ENCODE data around the gene FAM229A. TPM values are rescaled to one million over a fixed set of nuclear protein-coding genes. Genes with fewer than 3 reads are reported as not detected.
A peak's percentile ranks its signal among the peaks of the same experiment; 100 is the strongest.
"Not testable (repeated sequence)": the region's sequence is repeated elsewhere in the genome, so short reads cannot be mapped to it uniquely, and the experiment has no call there.

FAM229A gene, protein sequence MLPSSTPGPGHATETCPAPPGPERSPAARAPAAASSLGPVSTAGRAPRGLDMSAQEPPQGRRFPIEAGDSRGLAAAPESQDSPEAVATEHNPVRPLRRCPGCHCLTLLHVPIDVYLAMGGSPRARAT
- polyA plus RNA-seq: under 1 TPM in 2 of 3 donors, not detected in 1; 0.09 to 0.17 TPM

- H3K36me3 Mint-ChIP-seq: peaks cover 8 to 28% (median 13%) of the 10 kb centered on the region in 3 donors
- H3K9me3 Mint-ChIP-seq: no peaks in the 10 kb centered on the region
- no peak for DNase-seq
- peaks cover 1 to 7% (median 5%) of the 10 kb centered on the region in 3 donors for H3K27me3 Mint-ChIP-seq (ENCODE audit: low read depth in 3 of 3)
- H3K4me1 Mint-ChIP-seq: peaks cover 23 to 26% of the 10 kb centered on the region in 2 donors
- peak within 1 kb of the TSS in 2 of 6 donors; percentile 7 to 11 for H3K27ac Mint-ChIP-seq
- H3K4me3 Mint-ChIP-seq: peak within 1 kb of the TSS; percentile 26 to 58 (median 36)
Observed at GRCh38 chr1:32362474-32363313, at the start of gene FAM229A, which contains the start of gene TSSK3. Gene FAM229A (minus strand): TSS chr1:32362485. CDS start chr1:32362091, 394 bp downstream. Gene TSSK3 (plus strand): TSS chr1:32362539. CDS start chr1:32362702, 163 bp downstream.

DNA sequence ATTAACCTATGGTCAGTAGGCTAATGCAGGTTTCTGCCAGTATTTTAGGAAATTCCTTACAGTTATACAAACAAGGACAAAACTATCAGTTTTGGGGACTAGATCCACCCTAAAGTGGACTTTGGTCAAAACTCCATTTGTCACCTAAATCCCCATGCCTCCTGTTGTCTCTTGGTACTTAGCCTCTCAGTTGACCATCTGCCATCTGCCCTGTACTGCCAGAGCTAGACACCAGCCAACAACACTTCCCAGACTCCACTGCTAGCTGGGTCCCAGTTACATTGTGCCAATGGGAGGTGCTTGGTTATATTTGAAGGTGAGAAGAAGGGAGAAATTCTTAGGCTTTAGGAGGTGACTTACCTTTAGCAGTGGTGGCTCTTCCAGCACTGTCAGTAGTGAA is 49.0 kb upstream of the FAM229A start:
- no peak for DNase-seq
- Mint-ChIP-seq H3K9me3 (no peaks in the 10 kb centered on the region), H3K27ac (no peak overlapping the region), H3K4me3 (no peak overlapping the region), H3K27me3 (ENCODE audit: low read depth in 3 of 3) (peaks cover 0 to 8% (median 4%) of the 10 kb centered on the region in 3 donors), H3K4me1 (peaks cover 0 to 2% of the 10 kb centered on the region in 2 donors), H3K36me3 (no peaks in the 10 kb centered on the region)

- Mint-ChIP-seq H3K9me3 (no peaks in the 10 kb centered on the region), H3K27ac (no peak overlapping the region)
Observed at GRCh38 chr1:32406629-32407111, 44.4 kb upstream of the FAM229A start.

GRCh38 chr1:32405672-32406467 is 43.6 kb upstream of the FAM229A start:
- Mint-ChIP-seq H3K27ac (no peak overlapping the region), H3K4me1 (no peaks in the 10 kb centered on the region), H3K9me3 (no peaks in the 10 kb centered on the region), H3K36me3 (no peaks in the 10 kb centered on the region), H3K27me3 (ENCODE audit: low read depth in 3 of 3) (peaks cover 0 to 3% (median 2%) of the 10 kb centered on the region in 3 donors), H3K4me3 (no peak overlapping the region)
- no peak for DNase-seq

More at GRCh38 chr1:32406629-32407111, 44.4 kb upstream of the FAM229A start:
- Mint-ChIP-seq H3K4me1 (no peaks in the 10 kb centered on the region), H3K27me3 (ENCODE audit: low read depth in 3 of 3) (peaks cover 0 to 5% (median 2%) of the 10 kb centered on the region in 3 donors), H3K4me3 (no peak overlapping the region), H3K36me3 (no peaks in the 10 kb centered on the region)
- no peak for DNase-seq

- Mint-ChIP-seq H3K9me3 (no peaks in the 10 kb centered on the region), H3K4me3 (no peak overlapping the region), H3K4me1 (no peaks in the 10 kb centered on the region), H3K27ac (no peak overlapping the region), H3K27me3 (ENCODE audit: low read depth in 3 of 3) (peaks cover 0 to 3% (median 2%) of the 10 kb centered on the region in 3 donors), H3K36me3 (no peaks in the 10 kb centered on the region)
- DNase-seq: no peak
Observed at GRCh38 chr1:32404946-32405345, 42.7 kb upstream of the FAM229A start.

- Mint-ChIP-seq H3K36me3 (no peaks in the 10 kb centered on the region), H3K4me3 (no peak overlapping the region), H3K4me1 (no peaks in the 10 kb centered on the region), H3K9me3 (no peaks in the 10 kb centered on the region), H3K27me3 (ENCODE audit: low read depth in 3 of 3) (peaks cover 0 to 2% (median 0%) of the 10 kb centered on the region in 3 donors), H3K27ac (peak overlapping the region in 1 of 6 donors; percentile 57)
- peak; percentile 19 to 29 (median 28) for DNase-seq
Observed at GRCh38 chr1:32400876-32401631, 38.8 kb upstream of the FAM229A start.

DNA sequence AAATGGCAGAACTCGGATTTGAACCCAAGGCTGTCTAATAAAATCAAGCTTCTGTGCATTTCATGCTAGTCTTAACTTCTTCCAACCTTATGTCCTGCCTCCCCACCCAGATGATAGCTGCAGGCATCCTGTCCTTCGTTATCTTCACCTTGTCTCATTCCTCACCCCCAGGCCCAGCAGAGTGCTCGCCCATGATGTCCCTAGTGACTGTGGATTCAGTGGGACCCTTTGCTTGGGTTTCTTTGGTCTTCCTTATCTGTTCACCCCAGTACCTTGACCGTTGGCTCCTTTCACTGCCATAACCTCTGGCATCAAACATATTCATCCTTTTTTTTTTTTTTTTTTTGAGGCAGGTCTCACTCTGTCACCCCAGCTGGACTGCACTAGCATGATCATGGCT is 37.6 kb upstream of the FAM229A start:
- peaks cover 0 to 4% (median 2%) of the 10 kb centered on the region in 3 donors for H3K27me3 Mint-ChIP-seq (ENCODE audit: low read depth in 3 of 3)
- no peak overlapping the region for H3K4me3 Mint-ChIP-seq
- no peaks in the 10 kb centered on the region for H3K36me3 Mint-ChIP-seq
- no peaks in the 10 kb centered on the region for H3K9me3 Mint-ChIP-seq
- no peak overlapping the region for H3K27ac Mint-ChIP-seq
- peaks cover 4 to 6% of the 10 kb centered on the region in 2 donors for H3K4me1 Mint-ChIP-seq
- no peak for DNase-seq

GRCh38 chr1:32398401-32398800 is 36.1 kb upstream of the FAM229A start:
- H3K4me1 Mint-ChIP-seq: peaks cover 18 to 21% of the 10 kb centered on the region in 2 donors
- no peaks in the 10 kb centered on the region for H3K9me3 Mint-ChIP-seq
- peaks cover 2 to 8% (median 6%) of the 10 kb centered on the region in 3 donors for H3K27me3 Mint-ChIP-seq (ENCODE audit: low read depth in 3 of 3)
- no peak overlapping the region for H3K27ac Mint-ChIP-seq
- H3K4me3 Mint-ChIP-seq: no peak overlapping the region
- H3K36me3 Mint-ChIP-seq: peaks cover 0 to 3% (median 0%) of the 10 kb centered on the region in 3 donors
- DNase-seq: no peak

- not testable (repeated sequence) for H3K9me3 Mint-ChIP-seq; H3K27ac Mint-ChIP-seq; H3K27me3 Mint-ChIP-seq (ENCODE audit: low read depth in 3 of 3)
Observed at GRCh38 chr1:32396524-32396923, 34.2 kb upstream of the FAM229A start.

DNA sequence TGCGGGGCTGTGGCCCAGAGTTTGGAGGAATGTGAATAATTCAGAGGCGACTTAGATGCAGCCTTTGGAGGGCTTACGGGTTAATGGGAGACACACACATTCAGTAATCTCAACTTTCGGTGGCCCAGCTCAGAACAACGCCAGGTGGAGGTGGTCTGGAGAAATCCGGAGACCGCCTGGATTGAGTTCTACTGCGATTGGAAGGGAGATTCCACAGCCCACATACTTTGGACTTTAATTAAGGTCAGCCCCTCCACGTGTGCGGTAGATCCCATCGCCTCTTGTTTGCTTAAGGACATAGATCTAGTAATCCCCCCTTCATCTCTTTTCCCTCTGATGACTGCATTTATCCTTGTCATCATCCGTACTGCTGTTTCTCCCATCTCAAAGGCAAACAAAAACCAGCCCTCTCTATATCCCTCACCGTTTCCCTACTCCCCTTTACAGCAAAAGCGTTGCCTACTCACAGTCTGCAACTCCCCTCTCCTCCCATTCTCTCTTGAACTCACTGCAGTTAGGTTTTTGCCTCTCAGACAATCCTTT is 32.7 kb upstream of the FAM229A start:
- H3K4me1 Mint-ChIP-seq: peaks cover 25 to 26% of the 10 kb centered on the region in 2 donors
- peaks cover 2 to 8% (median 6%) of the 10 kb centered on the region in 3 donors for H3K27me3 Mint-ChIP-seq (ENCODE audit: low read depth in 3 of 3)
- peak overlapping the region; percentile 98 to 100 (median 99) for H3K4me3 Mint-ChIP-seq
- H3K27ac Mint-ChIP-seq: peak overlapping the region; percentile 98 to 100 (median 100)
- H3K36me3 Mint-ChIP-seq: peaks cover 0 to 3% (median 0%) of the 10 kb centered on the region in 3 donors
- no peaks in the 10 kb centered on the region for H3K9me3 Mint-ChIP-seq
- DNase-seq: no peak

More at GRCh38 chr1:32396524-32396923, 34.2 kb upstream of the FAM229A start:
- not testable (repeated sequence) for H3K4me3 Mint-ChIP-seq, H3K36me3 Mint-ChIP-seq, DNase-seq
- H3K4me1 Mint-ChIP-seq: peaks cover 25 to 26% of the 10 kb centered on the region in 2 donors

DNA sequence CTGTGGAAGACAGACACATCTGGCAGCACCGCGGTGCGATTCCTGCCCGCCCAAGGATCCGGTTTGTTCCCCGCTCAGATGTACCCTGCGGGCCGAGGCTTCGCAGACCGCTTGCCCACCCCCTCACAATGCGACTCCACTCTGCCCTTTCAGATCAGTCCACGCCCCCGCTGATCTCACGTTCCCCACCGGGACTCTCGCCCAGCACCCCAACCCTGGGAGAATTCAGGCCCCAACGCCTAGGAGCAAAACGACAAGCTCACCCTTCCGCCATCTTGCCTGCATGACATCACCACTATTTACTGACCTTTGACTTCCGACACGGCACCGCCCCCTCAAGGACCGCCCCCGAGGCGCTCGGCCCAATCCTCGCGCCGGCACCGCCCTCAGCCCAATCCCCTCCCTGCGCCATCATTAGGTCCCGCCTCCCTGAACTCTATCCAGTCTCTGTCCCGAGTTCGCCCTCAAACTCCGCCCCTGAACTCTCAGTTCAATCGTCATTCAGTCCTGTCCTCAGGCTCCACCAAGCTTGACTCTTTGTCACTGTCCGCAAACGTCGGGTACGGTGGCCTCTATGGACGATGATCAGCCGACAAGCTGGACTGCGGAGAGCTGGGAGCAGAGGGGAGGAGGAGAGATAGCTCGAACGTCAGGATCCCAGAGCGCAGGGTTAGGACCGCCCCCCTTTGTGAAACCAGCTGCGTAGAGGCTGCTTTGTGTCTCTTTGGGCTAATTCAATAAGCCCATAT is 32.0 kb upstream of the FAM229A start, which contains the start of gene BSDC1:
BSDC1 (minus strand) TSS at position 301 of the 749 bp plus-strand sequence; CDS start at position 274, 27 bp downstream.
- Mint-ChIP-seq H3K4me3 (peak within 1 kb of the TSS; percentile 98 to 100 (median 99)), H3K9me3 (no peaks in the 10 kb centered on the region), H3K27me3 (ENCODE audit: low read depth in 3 of 3) (peaks cover 2 to 8% (median 6%) of the 10 kb centered on the region in 3 donors), H3K36me3 (peaks cover 0 to 3% (median 0%) of the 10 kb centered on the region in 3 donors), H3K27ac (peak within 1 kb of the TSS; percentile 98 to 100 (median 100)), H3K4me1 (peaks cover 25 to 26% of the 10 kb centered on the region in 2 donors)
- DNase-seq: peak; percentile 98 to 99 (median 98)

DNA sequence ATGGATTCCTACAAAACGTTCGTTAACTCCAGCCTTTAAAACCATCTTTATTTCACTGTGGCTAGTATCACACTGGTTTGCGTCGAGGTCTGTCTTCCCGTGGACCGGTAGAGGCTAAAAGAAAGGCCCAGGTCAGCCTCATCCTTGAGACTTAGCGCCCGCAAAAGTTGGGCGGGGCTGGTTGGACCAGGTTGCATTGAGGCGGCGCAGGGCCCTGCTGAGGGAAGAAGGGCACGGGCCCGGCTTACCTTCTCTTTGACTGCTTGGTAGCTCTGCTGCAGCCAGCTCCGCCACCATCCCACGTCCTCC is 31.5 kb upstream of the FAM229A start:
- peak overlapping the region; percentile 98 to 100 (median 99) for H3K4me3 Mint-ChIP-seq
- peaks cover 2 to 8% (median 6%) of the 10 kb centered on the region in 3 donors for H3K27me3 Mint-ChIP-seq (ENCODE audit: low read depth in 3 of 3)
- H3K36me3 Mint-ChIP-seq: peaks cover 0 to 3% (median 0%) of the 10 kb centered on the region in 3 donors
- peaks cover 25 to 26% of the 10 kb centered on the region in 2 donors for H3K4me1 Mint-ChIP-seq
- DNase-seq: no peak
- peak overlapping the region; percentile 98 to 100 (median 100) for H3K27ac Mint-ChIP-seq
- H3K9me3 Mint-ChIP-seq: no peaks in the 10 kb centered on the region

Data from immature natural killer cell (primary cell).